ENCODE data around the gene POLR2L. TPM values are rescaled to one million over a fixed set of nuclear protein-coding genes. Genes with fewer than 3 reads are reported as not detected.

The POLR2L gene
- total and polyA plus RNA-seq, 4 donors = 34.7 to 160 (median 124) TPM

DNA sequence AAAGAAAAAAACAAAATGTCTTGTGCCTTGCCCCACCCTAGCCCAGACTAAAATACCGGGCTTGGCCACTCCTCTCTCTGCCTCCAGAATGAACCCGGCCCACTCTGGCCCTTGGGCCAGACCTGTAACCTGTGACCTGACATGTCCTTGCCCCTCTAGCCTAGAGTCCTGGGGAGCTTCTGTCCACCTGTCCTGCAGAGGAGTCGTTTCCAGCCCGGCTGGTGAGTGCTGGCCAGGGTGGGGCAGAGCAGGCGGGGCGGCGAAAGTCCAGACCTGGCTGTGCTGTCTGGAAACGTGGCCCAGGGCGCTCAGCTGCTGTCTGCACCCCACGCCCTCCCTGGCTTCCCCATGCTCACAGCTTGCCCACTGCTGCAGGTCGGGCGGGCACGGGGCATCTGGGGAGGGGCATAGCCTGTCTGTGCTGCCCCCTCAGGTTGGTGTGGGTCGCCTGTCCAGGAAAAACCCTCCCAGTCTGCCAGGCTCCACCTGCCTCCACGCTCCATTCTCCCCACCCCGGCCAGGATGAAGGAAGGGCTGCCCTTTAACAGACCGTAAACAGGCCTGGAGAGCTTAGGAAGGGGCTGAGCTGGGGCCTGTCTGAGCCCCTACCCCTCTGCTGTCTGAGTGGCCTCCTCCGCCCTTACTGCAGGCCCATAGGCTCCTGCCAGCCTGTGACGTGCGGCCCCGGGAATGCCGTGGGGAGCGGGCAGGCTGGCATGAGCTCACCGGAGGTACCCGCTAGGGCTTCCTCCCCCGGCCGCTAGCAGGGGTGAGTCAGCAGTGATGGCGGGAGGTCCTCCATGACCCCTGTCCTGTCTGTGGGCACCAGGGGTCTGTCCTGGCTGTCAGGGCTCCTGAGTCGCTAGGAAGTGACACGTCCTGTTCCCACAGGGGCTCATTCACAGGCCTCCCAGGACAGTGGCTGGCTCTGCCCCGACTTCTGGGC lies 7.7 kb downstream of the POLR2L start:
- H3K9me3 ChIP-seq (ENCODE audit: control insufficient read depth, insufficient read depth, low read length) = no peaks in the 10 kb centered on the region
- H3K4me3 ChIP-seq (ENCODE audit: low read depth, low read length) = no peak overlapping the region
- peak overlapping the region; percentile 61 for H3K27ac ChIP-seq (ENCODE audit: low read depth, low read length)
- H3K4me1 ChIP-seq (ENCODE audit: control insufficient read depth, insufficient read depth, low read length) = peaks cover 58% of the 10 kb centered on the region
- H3K27me3 ChIP-seq (ENCODE audit: control insufficient read depth, insufficient read depth, low read length) = peaks cover 28% of the 10 kb centered on the region
- DNase-seq (ENCODE audit: low read depth in 4 of 6, low spot score in 6 of 6) = no peak
- H3K36me3 ChIP-seq (ENCODE audit: control insufficient read depth, insufficient read depth, low read length) = peaks cover 52% of the 10 kb centered on the region
- 57% methylated on average over 29 of the region's 31 CpGs for WGBS (ENCODE audit: insufficient coverage)

GRCh38 chr11:833849-834311 lies 8.4 kb downstream of the POLR2L start:
- H3K4me3 ChIP-seq (ENCODE audit: low read depth, low read length) = peak overlapping the region; percentile 65
- H3K27ac ChIP-seq (ENCODE audit: low read depth, low read length) = peak overlapping the region; percentile 61
- peaks cover 66% of the 10 kb centered on the region for H3K4me1 ChIP-seq (ENCODE audit: control insufficient read depth, insufficient read depth, low read length)
- peaks cover 50% of the 10 kb centered on the region for H3K36me3 ChIP-seq (ENCODE audit: control insufficient read depth, insufficient read depth, low read length)
- H3K27me3 ChIP-seq (ENCODE audit: control insufficient read depth, insufficient read depth, low read length) = peaks cover 36% of the 10 kb centered on the region
- WGBS (ENCODE audit: insufficient coverage) = 67% methylated on average over 4 of the region's 9 CpGs
- H3K9me3 ChIP-seq (ENCODE audit: control insufficient read depth, insufficient read depth, low read length) = no peaks in the 10 kb centered on the region
- no peak for DNase-seq (ENCODE audit: low read depth in 4 of 6, low spot score in 6 of 6)

DNA sequence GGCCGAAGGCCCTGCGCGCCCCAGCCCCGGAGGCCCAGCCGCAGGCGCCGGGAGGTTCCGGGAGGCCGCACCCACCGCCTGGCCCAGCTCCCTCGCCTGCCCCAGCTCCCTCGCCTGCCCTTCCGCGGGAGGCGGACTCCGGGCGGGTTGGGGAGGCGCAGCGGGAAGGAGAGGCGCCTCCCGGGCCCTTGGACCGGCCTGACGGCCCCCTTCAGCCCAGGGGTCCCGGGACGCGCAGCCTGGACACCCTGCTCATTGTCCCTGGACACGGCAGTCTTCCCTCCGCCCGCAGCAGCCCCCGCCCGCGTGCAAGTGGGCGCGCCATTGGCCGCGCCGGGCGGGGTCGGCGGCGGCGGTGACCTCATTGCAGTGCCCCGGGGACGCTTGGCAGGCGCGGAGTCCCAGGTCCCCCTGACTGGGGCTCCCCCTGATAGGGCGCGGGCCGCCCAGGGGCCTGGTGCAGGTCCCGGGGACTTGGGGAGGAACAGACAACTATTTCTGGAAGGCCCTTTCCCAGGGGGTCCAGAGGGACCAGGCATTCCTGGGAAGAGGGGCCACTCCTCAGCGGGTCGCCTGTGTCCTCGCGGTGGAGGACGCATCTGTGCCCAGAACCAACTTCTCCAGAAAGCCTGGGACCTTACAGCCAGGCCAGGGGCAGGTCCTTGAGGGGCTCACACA lies 9.1 kb downstream of the POLR2L start:
- peaks cover 67% of the 10 kb centered on the region for H3K4me1 ChIP-seq (ENCODE audit: control insufficient read depth, insufficient read depth, low read length)
- H3K27me3 ChIP-seq (ENCODE audit: control insufficient read depth, insufficient read depth, low read length) = peaks cover 42% of the 10 kb centered on the region

DNA sequence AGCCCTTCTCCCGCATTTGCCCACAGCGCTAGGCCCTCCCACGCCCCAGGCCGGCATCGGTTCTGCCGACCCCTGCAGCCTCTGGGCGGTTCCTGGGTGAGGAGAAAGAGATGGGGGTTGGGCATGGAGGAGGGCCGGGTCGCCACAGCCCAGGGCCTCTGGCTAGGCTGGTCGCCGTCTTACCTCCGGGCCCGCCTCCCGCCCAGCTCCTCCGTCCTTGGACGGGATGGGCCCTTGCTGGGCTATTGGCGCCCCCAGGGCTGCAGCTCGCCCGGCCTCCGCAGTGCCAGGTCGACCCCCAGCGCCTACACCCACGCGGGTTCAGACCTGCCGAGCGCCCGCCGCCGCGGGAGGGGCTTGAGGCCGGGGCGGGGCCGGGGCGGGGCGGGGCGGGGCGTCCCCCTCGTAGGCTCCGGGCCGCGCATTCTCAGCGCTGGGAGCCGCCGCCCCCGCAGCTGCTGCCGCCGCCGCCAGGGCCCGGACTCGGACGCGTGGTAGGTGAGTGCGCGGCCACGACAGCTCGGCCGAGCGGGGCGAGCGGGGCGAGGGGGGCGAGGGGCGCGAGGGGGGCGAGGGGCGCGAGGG lies 9.7 kb downstream of the POLR2L start, which contains the start of gene CD151:
TSS of gene CD151 (plus strand) at position 424 of the 585 bp plus-strand sequence. CDS start 3,118 bp downstream, outside the sequence.
- Histone ChIP-seq H3K27me3 (ENCODE audit: control insufficient read depth, insufficient read depth, low read length) (peaks cover 48% of the 10 kb centered on the region), H3K36me3 (ENCODE audit: control insufficient read depth, insufficient read depth, low read length) (peaks cover 38% of the 10 kb centered on the region), H3K9me3 (ENCODE audit: control insufficient read depth, insufficient read depth, low read length) (no peaks in the 10 kb centered on the region), H3K4me1 (ENCODE audit: control insufficient read depth, insufficient read depth, low read length) (peaks cover 73% of the 10 kb centered on the region), H3K27ac (ENCODE audit: low read depth, low read length) (peak within 1 kb of the TSS; percentile 57), H3K4me3 (ENCODE audit: low read depth, low read length) (peak within 1 kb of the TSS; percentile 65)
- DNase-seq (ENCODE audit: low read depth in 4 of 6, low spot score in 6 of 6) = peak in 2 of 6 donors; percentile 78 to 80
- under 1% methylated on average over 44 of the region's 67 CpGs for WGBS (ENCODE audit: insufficient coverage)

More for the DNA sequence above, 9.1 kb downstream of the POLR2L start:
- DNase-seq (ENCODE audit: low read depth in 4 of 6, low spot score in 6 of 6) = peak in 2 of 6 donors; percentile 64 to 70
- Histone ChIP-seq H3K27ac (ENCODE audit: low read depth, low read length) (peak overlapping the region; percentile 57), H3K4me3 (ENCODE audit: low read depth, low read length) (peak overlapping the region; percentile 65), H3K36me3 (ENCODE audit: control insufficient read depth, insufficient read depth, low read length) (peaks cover 44% of the 10 kb centered on the region), H3K9me3 (ENCODE audit: control insufficient read depth, insufficient read depth, low read length) (no peaks in the 10 kb centered on the region)
- under 1% methylated on average over 54 of the region's 55 CpGs for WGBS (ENCODE audit: insufficient coverage)

DNA sequence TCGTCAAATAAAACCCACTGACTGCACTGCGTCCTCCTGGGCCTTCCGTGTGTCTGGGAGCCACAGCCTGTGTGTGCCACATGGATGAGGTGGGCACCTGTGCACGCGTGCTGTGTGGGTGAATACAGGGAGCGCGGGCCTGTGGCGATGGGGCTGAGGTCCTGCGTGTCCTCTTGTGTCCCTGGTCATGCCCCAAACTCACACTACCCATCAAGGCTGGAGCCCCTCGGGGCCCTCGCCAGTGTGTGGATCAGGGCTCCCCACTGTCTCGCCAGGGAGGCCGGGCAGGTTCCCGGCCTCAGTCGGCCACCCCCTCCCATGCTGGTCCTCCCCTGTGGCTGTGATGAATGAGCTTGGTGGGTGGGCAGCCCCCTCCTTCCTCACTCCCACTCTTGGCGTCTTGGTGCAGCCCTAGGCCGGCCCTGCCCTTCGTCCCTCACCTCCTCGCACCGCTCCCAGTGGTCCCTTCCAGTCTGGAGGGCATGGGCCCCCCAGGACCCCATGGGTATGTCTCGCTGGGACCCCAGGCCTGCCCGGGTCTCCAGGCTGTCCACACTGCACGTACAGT lies 10.3 kb downstream of the POLR2L start:
- H3K9me3 ChIP-seq (ENCODE audit: control insufficient read depth, insufficient read depth, low read length) = no peaks in the 10 kb centered on the region
- peak overlapping the region; percentile 15 for H3K27ac ChIP-seq (ENCODE audit: low read depth, low read length)
- peaks cover 52% of the 10 kb centered on the region for H3K27me3 ChIP-seq (ENCODE audit: control insufficient read depth, insufficient read depth, low read length)
- WGBS (ENCODE audit: insufficient coverage) = 53% methylated on average over 15 of the region's 23 CpGs
- peaks cover 32% of the 10 kb centered on the region for H3K36me3 ChIP-seq (ENCODE audit: control insufficient read depth, insufficient read depth, low read length)
- H3K4me1 ChIP-seq (ENCODE audit: control insufficient read depth, insufficient read depth, low read length) = peaks cover 77% of the 10 kb centered on the region
- no peak for DNase-seq (ENCODE audit: low read depth in 4 of 6, low spot score in 6 of 6)
- peak overlapping the region; percentile 41 for H3K4me3 ChIP-seq (ENCODE audit: low read depth, low read length)

DNA sequence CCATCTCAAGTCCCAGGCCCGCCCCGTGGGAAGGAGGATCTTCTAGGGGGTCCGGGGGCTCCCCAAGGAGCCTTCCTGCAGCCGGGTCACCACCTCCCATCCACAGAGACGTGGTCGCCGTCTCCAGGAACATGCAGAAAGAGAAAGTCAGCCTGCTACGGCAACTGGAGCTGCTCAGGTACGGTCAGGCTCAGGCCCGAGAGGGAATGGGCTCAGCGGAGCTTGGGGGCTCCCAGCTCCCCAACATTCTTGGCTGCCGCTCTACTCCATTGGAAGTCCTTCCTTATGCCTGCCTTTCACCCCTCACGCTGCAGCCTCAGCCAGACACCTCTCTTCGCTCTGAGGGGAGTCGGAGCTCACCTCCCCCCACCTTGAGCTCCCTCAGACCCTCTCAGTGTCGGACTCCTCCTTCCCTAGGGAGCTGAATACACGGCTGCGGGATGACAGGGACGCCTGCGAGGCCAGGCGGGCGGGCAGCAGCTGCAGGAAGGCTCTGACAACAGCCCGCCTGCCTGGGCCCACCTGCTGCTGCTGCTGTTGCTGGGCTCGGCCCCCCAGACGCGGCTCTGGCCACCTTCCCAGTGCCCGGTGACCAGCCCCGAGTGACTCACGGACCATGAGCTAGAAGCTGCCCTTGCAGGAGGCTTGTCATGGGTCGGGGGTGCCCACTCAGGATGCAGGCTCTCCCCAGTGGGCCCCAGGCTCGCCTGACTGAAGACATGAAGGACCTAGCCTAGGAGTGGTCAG lies 11.0 kb downstream of the POLR2L start:
- peaks cover 83% of the 10 kb centered on the region for H3K4me1 ChIP-seq (ENCODE audit: control insufficient read depth, insufficient read depth, low read length)
- H3K4me3 ChIP-seq (ENCODE audit: low read depth, low read length) = no peak overlapping the region

GRCh38 chr11:830295-831117 lies 11.8 kb downstream of the POLR2L start:
- Histone ChIP-seq H3K27ac (ENCODE audit: low read depth, low read length) (no peak overlapping the region), H3K9me3 (ENCODE audit: control insufficient read depth, insufficient read depth, low read length) (no peaks in the 10 kb centered on the region), H3K36me3 (ENCODE audit: control insufficient read depth, insufficient read depth, low read length) (peaks cover 26% of the 10 kb centered on the region), H3K27me3 (ENCODE audit: control insufficient read depth, insufficient read depth, low read length) (peaks cover 66% of the 10 kb centered on the region), H3K4me3 (ENCODE audit: low read depth, low read length) (peak overlapping the region; percentile 31), H3K4me1 (ENCODE audit: control insufficient read depth, insufficient read depth, low read length) (peaks cover 86% of the 10 kb centered on the region)
- DNase-seq (ENCODE audit: low read depth in 4 of 6, low spot score in 6 of 6) = peak in 2 of 6 donors; percentile 82 to 84
- 2% methylated on average over 75 of the region's 78 CpGs for WGBS (ENCODE audit: insufficient coverage)

More for the DNA sequence above, 11.0 kb downstream of the POLR2L start:
- WGBS (ENCODE audit: insufficient coverage) = 20% methylated on average over 29 of the region's 31 CpGs
- Histone ChIP-seq H3K9me3 (ENCODE audit: control insufficient read depth, insufficient read depth, low read length) (no peaks in the 10 kb centered on the region), H3K36me3 (ENCODE audit: control insufficient read depth, insufficient read depth, low read length) (peaks cover 24% of the 10 kb centered on the region), H3K27ac (ENCODE audit: low read depth, low read length) (no peak overlapping the region), H3K27me3 (ENCODE audit: control insufficient read depth, insufficient read depth, low read length) (peaks cover 58% of the 10 kb centered on the region)
- no peak for DNase-seq (ENCODE audit: low read depth in 4 of 6, low spot score in 6 of 6)

- H3K27me3 ChIP-seq (ENCODE audit: control insufficient read depth, insufficient read depth, low read length) = peaks cover 72% of the 10 kb centered on the region
- peaks cover 82% of the 10 kb centered on the region for H3K4me1 ChIP-seq (ENCODE audit: control insufficient read depth, insufficient read depth, low read length)
- no peak for DNase-seq (ENCODE audit: low read depth in 4 of 6, low spot score in 6 of 6)
- H3K27ac ChIP-seq (ENCODE audit: low read depth, low read length) = no peak overlapping the region
- WGBS (ENCODE audit: insufficient coverage) = 2% methylated on average over 39 of the region's 39 CpGs
- H3K36me3 ChIP-seq (ENCODE audit: control insufficient read depth, insufficient read depth, low read length) = peaks cover 29% of the 10 kb centered on the region
- peak overlapping the region; percentile 12 for H3K4me3 ChIP-seq (ENCODE audit: low read depth, low read length)
- H3K9me3 ChIP-seq (ENCODE audit: control insufficient read depth, insufficient read depth, low read length) = no peaks in the 10 kb centered on the region
These were observed 12.5 kb downstream of the POLR2L start for GRCh38 chr11:829847-830294.

All from spinal cord (tissue), 10 donors.